ENCODE results near the gene BANP.
"Not testable (repeated sequence)": the region's sequence is repeated elsewhere in the genome, so short reads cannot be mapped to it uniquely, and the experiment has no call there.

Gene BANP

DNA sequence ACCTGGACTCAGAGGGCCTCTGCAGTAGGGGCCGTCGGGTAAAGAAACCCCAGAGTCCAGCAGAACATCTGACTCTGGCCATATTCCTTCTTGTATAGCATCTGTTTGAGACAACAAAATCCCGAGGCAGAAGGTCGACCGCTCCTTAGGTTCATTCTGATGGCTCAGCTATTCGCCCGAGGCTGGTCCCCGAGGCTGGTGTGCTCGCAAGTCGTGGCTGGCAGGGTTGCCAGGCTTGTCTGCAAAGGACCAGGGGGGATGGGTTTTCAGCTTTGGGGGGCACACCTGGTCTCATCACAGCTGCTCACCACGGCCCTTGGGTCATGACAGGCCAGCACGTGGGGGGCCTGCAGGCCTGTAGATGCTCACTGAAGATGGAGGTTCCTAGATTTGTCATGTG, 119.1 kb downstream of the BANP start:
- no peak for DNase-seq

DNA sequence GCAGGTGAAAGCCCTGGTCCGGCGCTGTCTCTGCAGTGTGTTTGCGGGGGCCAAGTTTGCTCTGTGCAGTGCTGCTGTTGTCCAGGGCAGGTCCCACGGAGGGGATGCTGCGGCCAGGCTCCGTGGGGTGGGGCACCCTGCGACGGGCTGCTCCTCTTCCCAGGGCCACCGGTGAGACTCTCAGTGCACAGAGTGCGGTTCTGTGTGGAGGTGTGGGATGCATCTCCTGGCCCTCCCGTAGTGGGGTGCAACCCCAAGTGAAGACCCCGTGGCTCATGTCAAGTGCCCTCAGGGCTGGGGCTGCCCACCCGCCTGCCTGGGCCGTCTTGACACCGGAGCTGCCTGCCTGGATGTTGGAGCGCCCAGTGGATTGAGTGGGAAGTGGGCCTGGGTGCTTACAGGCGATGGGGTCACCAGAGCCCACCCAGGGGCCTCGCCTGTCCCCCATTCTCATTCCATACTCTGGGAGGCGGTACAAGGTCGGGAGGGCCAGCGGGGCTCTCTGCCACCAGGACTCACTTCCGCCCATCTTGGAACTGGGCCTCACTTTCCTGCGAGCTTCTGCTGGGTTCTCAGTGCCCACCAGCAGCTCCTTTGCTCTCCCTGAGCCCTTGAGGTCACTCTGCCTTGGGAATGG, 119.9 kb downstream of the BANP start:
- DNase-seq = no peak

DNA sequence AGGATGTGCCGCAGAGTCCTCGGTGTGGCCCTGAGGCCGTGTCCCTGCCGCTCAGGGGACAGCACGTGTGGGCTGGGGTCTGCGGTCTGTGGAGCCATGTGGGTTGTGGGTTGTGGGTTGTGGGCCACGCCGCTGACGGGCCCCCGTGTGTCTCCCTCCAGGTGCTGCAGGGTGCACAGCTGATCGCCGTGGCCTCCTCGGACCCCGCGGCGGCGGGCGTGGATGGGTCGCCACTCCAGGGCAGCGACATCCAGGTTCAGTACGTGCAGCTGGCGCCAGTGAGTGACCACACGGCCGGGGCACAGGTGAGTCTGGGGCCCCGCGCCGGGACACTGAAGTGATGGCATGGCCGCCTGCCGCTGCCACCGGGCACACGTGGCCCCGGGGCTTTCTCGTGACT, 120.7 kb downstream of the BANP start:
- DNase-seq = no peak

DNA sequence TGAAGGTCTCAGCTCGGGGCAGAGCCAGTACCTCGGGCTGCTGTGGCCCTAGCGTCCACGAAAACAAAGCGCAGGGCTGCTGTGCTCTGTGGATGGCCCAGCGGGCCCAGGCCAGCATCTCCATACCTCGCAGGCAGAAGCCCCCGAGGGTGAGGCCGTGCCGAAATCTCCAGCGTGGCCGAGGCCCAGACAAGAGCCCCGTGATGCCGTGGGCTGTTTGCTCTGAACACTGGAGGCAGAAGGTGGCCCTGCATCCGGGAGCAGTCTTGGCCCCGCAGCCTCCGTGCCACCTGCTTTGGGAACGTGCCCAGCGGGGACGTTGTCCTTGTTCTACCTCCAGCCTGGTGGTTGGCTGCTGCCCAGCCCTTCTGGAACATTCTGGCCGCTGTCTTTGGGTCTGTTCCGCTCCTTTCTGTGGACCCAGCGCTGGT, 121.4 kb downstream of the BANP start:
- DNase-seq = no peak

DNA sequence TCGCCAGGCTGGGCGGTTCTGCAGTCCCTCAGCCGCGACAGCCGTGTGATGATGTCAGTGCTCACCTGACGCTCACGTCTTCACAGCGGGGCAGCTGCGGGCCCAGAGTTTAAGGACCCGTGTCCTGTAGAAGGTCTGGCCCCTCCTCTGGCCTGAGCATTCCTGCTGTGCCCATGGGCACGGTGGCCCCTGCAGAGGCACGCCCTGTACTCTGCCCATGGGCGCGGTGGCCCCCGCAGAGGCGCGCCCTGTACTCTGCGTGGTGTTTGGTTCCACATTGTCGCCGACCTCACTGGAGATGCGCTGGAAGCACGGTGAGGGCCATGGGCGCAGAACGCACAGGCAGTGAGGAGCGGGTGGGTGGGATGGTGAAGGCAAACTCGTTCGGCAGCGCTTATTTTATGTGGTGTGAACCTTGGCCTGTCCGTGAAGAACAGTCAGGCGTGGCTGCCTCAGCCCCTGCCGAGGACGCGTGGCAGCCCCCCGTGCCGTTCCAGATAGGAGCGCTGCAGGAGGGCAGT, 122.0 kb downstream of the BANP start:
- no peak for DNase-seq

DNA sequence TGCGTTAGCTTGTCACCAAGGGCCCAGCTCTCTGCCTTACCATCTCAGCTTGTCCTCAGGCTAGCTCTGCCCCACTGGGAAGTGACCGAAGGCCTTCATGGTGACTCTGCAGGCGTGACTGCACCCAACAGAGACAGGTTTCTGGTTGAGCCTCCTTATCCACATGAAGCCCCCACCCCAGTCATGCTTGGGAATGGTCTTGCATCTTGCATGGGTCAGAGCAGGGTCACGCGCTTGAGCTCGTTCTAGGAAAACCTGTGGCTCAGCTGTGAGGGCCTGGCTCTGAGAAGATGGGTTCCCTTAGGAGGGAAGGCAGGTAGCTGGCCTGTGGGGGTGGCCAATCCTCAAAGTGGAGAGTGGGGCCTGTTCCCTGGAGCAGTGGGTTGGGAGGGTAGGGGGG, 122.8 kb downstream of the BANP start:
- DNase-seq = no peak

DNA sequence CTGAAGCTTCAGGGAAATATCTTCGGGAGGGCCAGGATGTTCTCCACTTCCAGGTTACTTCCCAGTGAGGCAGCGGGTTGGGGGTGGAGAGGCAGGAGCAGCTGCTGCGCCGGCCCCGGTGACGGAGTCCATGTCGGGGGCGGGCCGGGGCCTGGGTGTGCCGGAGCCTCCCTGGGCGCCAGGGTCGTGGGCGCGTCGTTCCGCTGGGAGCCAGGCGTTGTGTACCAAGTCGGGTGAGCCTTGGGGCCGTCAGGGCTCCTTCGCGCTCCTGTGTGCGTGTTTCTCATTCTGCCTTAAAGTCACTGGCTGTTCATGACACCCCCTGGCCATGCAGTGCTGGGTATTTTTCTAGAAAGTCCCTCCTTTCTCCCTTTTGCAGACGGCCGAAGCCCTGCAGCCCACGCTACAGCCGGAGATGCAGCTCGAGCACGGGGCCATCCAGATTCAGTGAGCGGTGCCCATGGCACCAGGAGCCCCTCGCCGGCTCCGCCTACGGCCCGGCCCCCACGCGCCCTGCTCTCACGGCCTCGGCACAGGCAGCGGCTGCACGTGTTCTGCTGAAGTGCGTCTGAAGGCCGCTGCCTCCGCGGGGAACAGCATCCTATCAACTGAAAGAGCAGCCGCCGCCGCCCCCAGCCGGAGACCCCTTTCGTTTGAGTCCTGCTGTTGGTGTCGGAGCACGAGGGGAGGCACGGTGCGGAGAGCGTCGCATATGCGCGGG, 125.1 kb downstream of the BANP start:
- no peak for DNase-seq

DNA sequence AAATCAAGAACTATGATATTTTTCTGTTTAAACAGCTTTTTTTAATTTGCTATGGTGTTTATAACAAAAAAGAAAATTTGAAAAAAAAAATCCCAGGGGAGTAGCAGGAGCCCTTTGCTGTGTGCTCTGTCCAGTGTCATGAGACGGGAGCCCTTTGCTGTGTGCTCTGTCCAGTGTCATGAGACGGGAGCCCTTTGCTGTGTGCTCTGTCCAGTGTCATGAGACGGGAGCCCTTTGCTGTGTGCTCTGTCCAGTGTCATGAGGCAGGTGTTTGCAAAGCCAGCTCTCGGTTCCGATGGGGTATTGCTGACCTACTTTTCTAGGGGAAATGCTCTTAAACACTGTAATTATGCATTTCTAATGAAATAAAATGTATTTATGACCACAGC, 125.7 kb downstream of the BANP start:
- DNase-seq = not testable (repeated sequence)

DNA sequence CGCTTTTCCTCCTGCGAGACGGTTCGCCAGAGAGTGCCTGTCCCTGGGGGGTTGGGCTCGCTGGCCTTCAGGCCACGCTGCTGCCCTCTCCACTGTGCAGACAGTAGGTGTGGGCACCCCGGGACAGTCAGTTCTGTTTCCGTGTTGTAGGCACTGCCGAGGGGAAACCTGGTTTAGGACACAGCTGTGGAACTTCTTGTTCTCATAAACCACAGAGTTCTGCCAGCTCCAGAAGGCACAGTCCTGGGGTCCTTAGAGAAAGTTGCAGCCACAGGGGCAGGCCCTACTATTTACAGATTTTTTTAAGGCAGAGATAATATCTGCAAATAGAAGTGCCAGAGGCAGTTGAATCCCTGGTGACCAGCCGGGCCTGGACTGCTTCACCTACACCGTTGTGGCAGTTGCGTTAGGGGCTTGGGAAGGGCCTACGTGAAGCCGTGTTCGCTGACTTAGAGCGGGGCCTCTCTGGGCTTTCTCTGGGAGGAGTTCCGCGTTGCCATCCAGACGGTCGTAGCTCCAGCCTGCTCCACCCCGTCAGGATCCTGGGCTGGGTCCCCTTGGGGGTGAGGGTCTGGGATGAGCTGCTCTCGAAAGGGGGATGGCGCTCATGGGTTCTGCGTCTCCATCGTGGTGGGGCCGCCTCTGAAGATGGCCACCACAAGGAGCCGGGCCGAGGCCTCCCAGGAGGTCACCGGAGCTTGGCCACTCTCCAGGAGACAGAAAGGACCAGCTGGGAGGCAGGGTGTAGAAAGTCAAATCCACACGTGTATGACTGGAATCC, 126.3 kb downstream of the BANP start:
- DNase-seq = no peak

DNA sequence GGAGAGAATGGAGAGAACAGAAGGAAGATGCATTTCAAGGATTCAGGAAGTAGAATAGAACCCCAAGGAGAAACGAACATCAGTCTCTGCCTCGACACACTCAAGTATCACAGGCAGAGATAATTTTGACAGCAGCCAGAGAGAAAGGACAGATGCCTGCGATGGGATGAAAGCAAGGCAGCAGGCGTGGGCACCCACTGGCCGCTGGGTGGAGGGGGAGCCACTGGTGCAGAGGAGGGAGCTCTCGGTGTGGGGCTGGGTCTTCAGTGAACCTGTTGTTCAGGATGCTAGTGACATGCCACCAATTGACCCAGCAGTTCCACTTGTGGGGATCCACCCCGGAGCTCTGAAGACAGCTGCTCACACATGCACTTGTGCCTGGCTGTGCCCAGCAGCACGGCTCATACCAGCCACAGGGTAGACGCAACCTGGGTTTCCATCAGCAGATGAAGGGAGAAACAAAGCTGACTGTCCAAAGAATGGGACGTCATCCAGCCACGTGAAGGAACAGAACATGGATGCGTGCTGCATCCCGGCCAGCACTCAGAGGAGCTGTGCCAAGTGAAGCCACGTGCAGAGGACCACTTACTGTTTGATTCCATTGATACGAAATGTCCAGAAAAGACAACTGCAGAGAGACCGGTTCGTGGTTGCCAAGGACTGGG, 127.0 kb downstream of the BANP start:
- no peak for DNase-seq

DNA sequence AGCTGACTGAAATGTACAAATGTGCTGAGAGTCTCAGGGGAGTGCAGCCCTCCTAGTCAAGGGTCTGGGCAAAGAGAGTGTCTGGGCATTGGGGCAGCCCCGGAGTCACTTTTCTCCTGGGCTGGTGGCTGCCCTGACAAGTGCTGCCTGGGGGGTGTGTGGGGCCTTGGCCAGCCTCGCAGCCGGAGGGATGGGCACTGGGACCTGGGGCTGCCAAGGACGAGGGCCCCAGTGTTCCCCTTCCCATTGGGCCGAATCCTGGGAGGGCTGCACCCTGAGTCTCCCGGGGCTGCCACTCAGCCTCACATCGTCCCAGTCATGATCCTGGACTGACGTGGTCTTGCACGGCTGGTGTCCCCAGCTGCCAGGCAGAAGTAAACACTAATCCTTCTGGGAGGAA, 132.3 kb downstream of the BANP start:
- no peak for DNase-seq

DNA sequence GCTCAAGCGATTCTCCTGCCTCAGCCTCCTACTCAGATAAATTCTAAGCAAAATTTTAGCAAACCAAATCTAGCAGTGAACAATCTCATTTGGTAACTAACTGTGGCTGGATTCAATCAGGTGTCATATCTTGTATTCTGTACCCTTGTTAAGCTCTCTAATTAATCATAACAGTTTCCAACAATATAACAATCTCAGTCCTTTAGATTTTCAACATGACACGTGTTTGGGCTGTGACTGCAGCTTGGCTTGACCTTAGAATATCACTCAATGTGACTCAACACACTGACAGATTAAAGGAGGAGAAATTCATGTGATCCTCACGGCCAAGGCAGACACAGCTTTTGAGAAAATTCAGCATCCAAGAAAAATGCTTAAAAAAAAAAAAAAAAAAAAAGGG, 133.6 kb downstream of the BANP start:
- DNase-seq = peak; percentile 66

DNA sequence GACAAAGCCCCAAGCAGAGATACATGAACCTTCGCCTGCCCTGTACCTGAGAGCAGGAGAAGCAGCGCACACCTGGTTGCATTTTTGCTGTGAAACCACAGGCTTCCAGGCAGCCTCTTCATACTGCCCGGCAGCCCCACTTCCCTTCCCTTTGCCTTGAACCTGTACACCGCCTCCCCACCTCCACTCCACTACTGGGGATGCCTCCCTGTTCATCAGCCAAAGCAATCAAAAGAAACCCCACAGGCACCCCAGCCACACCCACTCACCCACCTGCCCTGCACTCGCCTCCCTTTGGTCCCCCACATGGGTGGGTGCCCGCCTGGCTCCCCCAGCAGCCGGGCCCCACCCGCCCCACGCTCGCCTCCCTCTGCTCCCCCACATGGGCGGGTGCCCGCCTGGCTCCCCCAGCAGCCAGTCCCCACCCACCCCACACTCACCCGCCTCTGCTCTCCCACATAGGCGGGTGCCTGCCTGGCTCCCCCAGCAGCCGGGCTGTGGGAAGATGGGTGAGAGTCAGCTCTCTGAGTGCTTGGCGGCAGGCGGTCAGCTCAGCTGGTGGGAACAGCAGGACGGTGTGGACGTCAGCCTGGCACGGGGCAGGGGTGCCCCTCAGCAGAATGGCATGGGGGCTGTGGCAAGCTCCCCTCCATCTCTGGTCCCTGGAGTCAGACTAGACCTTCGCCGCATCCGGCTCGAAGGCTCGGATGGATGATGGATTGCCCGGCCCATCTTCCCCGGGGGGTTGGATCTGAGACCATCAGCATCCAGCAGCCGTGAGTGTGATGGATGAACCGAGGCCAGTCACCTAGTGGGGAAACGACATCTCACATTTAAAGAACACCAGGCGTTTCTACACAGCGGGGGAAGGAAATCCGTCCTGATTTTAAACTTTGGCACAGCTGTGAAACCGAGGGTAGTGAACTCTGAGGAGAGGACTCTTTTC, 135.6 kb downstream of the BANP start:
- DNase-seq = no peak

DNA sequence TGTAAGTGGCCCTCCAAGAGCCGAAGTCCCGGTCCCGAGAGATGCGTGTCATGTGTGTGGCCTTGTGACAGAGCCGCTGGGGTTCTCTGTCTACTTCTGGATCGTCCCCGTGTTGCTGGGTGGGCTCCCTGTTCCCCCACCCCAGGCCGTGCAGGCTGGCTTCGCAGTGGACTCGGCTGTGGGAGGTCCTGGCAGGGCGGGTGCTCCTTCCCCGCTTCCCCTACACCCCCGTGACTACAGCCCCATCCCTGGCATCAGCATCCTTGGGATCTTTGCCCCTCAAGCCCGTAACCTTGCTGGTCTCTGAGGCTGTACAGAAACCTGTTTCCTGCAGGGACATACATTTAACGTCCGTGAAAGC, 136.3 kb downstream of the BANP start:
- no peak for DNase-seq

DNA sequence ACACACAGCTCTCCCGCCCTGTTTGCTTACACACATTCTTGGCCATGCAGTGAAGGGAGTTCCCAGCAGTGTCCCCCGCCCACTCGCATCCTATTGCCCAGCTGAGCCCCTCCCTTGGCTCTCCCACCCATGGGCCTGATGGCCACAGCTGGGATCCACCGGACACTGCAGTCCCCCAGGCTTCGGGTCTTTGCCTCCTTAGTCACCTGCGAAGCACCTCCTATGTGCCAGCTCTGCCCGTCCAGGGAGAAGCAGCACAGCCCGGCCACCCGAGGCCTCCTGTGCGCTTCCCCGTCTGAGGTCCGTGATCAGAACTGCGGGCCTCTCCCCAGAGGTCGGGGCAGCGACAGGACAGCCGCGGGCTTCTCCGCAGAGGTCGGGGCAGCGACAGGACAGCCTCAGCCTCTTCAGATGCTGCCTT, 136.9 kb downstream of the BANP start:
- no peak for DNase-seq

DNA sequence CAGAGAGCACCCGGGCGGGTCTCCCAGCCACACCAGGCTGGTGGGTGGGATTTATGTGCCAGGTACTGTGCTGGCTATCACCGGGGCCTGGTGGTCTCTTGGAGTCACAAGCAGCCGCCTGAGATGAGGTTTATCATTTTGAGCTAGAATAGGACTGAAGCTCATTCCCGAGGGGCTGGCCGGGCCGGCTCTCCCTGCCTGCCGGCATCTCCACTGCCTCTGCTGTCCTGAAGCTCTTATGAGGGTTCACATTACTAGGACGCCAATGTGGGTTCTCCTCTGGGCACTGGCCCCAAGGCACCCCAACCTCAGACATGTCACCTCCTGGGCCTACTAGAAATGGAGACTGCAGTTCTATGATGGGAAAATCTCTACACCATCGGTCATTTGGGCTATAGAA, 137.4 kb downstream of the BANP start:
- DNase-seq = not testable (repeated sequence)

DNA sequence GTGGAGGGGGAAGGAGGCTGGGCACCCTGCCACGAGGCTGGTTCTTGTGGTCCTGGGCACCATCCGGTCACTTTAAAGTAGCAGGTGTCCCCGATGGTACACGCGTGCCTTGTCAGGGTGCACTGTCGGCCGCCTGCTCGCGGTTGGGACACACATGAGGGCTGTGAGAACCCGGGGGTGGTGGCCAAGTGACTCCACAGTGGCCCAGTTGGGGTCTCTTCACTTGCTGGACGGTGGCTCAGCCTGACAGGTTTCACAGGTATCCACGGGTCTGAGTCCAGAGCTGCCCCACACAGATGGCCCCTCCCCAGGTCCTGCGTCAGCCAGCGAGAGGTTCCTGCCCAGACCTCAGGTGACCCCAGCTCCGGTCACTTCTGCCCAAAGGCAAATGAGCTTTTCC, 137.8 kb downstream of the BANP start:
- not testable (repeated sequence) for DNase-seq

DNA sequence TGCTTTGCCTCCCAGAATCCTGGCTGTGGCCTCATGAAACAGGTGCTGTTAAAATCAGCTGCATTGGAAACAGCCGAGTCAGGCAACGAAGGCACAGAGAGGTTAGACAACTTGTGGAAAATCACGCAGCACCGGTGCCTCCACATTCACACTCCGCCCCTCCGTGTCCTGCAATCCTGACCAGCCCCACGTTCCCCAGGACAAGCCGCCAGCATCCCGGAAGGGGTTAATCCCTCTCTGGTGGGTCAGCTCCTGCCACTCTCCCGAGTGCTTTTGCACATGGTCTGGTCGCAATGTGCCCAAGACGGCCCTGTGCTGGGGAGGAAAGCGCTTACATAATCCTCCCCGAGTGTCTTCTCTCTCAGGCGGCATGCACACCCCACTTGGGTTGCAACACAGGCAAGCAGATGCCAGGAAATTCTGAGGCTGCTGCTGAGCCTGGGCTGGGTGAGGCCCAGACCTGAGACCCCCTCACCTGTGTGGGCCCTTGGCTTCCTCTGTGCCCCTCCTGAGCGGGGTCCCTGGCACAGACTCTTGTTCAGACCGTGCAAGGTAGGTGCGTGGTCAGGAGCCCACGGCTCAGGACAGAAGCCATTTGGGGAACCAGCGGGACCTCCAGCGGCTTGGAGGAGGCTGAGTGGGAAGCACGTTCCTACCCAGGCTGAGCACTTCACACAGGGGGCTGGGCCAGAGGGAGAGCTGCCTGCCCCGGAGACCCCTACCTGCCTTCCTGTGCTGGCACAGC, 138.6 kb downstream of the BANP start:
- not testable (repeated sequence) for DNase-seq

DNA sequence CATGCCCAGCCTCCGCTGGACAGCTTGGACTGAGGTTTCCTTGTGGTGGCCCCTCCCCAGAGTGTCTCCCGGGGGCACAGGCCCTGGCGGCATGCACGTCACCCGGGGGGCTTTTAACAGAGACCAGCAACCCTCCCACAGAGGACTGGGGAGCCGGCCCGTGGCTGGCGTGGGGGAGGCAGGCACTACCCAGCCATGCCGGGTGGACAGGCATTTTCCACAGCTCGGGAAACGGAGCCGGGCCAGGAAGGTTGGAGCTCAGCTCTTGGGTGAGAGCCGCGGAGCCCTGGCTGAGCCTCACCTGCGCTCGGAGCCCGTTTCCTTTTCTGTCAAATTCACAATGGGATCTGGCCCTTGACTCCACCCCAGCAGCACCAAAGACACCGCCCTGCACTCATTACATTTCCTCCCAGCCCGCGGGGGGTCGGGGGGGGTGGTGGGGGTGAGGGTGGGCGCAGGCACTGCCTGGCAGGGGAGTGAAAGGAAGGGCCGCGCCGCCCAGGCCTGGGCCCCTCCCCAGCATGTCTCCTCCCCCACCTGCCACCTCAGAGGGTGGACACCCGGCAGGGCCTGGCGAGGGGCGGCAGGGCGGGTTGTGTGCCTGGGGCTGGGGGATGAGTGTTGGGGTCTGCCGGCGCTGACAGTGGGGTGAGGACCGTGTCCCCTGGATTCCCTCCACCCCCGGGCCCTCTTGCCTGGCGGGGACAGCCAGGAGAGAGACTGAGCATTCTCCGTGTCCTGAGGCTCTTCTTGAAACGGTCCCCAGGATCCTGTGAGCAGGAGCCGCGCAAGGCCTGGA, 139.3 kb downstream of the BANP start:
- DNase-seq = not testable (repeated sequence)

DNA sequence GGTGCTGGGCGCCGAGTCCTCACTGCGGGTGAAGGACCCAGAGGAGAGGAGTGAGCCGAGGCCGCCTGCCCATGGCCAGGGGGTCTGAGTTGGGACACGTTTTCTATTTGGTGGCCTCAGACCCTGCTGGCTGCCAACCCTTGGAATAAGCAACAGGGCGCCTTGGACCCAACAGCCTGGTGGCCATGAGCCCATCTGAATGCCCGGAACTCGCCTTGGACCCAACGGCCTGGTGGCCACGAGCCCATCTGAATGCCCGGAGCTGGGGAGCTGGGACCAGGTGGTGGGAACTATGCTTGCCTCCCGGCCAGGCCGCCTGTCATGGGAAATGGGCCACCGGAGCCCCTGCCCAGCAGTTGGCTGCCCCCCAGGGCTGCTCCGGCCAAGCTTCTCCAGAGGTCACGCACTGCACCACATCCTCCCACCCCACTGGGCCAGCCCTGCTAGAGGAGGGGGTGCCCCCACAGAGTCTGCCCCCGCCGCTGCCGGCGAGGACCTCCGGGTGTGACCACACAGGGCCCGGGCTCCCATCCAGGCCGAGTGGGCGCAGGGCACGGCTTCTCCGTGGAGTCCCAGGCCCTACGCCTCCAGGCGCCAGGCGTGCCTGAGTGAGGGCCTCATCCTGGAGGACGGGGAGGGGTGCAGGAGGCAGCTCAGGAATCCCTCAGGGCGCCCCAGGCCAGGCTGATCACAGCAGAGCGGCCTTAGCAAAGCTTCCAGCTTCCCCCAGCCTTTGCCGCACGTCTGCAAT, 140.2 kb downstream of the BANP start:
- DNase-seq = not testable (repeated sequence)

Measured in HCEC 1CT (cell line).